ENCODE measurements around the gene SFTPB. TPM values are rescaled to one million over a fixed set of nuclear protein-coding genes. Genes with fewer than 3 reads are reported as not detected.

Gene SFTPB
- total and polyA plus RNA-seq, 4 donors = not detected

DNA sequence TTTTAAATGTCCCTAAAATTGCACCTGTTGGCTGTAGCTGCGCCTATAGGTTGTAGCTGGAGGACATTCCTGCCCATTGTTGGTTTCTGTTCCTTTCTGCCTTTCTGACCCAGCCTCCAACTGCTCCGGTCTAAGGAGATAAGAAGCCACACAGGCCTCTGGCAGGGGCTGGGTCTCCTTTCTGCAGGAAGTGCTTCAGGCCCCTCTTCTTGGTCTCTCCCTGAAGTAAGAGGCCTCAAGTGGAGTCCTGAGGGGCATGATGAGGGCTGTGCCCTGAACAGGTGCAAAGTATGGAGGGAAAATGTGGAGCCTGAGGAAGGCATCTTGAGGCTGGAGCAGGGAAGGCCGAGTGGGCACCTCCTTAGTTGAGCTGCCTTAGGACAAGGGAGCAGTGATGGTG is 10.4 kb upstream of the SFTPB start (continued):
- TF ChIP-seq, protein P1, sequence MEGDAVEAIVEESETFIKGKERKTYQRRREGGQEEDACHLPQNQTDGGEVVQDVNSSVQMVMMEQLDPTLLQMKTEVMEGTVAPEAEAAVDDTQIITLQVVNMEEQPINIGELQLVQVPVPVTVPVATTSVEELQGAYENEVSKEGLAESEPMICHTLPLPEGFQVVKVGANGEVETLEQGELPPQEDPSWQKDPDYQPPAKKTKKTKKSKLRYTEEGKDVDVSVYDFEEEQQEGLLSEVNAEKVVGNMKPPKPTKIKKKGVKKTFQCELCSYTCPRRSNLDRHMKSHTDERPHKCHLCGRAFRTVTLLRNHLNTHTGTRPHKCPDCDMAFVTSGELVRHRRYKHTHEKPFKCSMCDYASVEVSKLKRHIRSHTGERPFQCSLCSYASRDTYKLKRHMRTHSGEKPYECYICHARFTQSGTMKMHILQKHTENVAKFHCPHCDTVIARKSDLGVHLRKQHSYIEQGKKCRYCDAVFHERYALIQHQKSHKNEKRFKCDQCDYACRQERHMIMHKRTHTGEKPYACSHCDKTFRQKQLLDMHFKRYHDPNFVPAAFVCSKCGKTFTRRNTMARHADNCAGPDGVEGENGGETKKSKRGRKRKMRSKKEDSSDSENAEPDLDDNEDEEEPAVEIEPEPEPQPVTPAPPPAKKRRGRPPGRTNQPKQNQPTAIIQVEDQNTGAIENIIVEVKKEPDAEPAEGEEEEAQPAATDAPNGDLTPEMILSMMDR (IDR thresholded peaks at IDR 0.05; ENCODE audit: low read depth, low read length, missing input control) = no peak
- TF ChIP-seq RXRA (IDR thresholded peaks at IDR 0.05) (no peak), RAD21 (IDR thresholded peaks at IDR 0.05) (no peak), NR2F2 (IDR thresholded peaks at IDR 0.05) (no peak), FOXA2 (IDR thresholded peaks at IDR 0.05) (no peak), HNF4A (conservative IDR thresholded peaks at IDR 0.05) (no peak), TAF1 (conservative IDR thresholded peaks at IDR 0.05) (no peak)

DNA sequence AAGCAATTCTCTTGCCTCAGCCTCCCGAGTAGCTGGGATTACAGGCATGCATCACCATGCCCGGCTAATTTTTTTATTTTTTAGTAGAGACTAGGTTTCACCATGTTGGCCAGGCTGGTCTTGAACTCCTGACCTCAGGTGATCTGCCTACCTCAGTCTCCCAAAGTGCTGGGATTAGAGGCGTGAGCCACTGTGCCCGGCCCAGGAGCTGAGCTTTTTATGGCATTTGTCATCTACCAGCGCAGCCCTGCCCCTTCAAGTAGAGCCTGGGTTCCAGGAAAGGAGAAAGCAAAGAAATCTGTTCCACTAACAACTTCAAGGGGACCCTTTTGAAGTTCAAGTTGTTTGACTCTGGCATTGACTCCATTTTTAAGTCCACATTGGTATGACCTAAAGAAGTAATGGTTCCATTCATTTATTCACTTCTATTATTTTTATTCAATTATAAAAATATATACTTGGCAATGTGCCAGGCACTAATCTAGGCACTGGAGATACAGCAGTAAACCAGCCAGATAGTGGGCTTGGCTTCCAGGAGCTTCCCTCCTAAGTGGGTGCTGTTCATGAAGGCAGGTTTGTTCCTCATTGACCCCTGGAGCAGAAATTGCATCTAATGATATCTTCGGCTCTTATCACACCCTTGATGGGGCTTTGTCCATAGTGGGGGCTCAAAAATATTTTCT is 8.0 kb upstream of the SFTPB start:
- H3K27ac ChIP-seq (ENCODE audit: low read depth in 1 of 2, low read length in 2 of 2) = no peak overlapping the region
- peaks cover 2 to 8% (median 5%) of the 10 kb centered on the region in 4 donors for H3K4me1 ChIP-seq (ENCODE audit: control insufficient read depth in 4 of 4, insufficient read depth in 4 of 4, low read length in 3 of 4)
- 79% methylated on average over 6 of the region's 6 CpGs for WGBS
- H3K4me3 ChIP-seq (ENCODE audit: low read depth in 1 of 3, low read length in 3 of 3) = no peak overlapping the region
- TF ChIP-seq, protein P2, sequence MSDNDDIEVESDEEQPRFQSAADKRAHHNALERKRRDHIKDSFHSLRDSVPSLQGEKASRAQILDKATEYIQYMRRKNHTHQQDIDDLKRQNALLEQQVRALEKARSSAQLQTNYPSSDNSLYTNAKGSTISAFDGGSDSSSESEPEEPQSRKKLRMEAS (IDR thresholded peaks at IDR 0.05) = no peak
- TF ChIP-seq, protein P1 (IDR thresholded peaks at IDR 0.05; ENCODE audit: low read depth, low read length, missing input control) = no peak
- TF ChIP-seq NR2F2 (IDR thresholded peaks at IDR 0.05) (no peak), EGR1 (IDR thresholded peaks at IDR 0.05; ENCODE audit: low read depth in 2 of 2) (no peak), GABPA (IDR thresholded peaks at IDR 0.05 in 1 of 2, conservative IDR thresholded peaks at IDR 0.05 in 1 of 2) (no peak), RAD21 (IDR thresholded peaks at IDR 0.05) (no peak), YY1 (IDR thresholded peaks at IDR 0.05) (no peak), FOXA1 (IDR thresholded peaks at IDR 0.05) (no peak), JUND (IDR thresholded peaks at IDR 0.05) (no peak)
- TF ChIP-seq, protein P3, sequence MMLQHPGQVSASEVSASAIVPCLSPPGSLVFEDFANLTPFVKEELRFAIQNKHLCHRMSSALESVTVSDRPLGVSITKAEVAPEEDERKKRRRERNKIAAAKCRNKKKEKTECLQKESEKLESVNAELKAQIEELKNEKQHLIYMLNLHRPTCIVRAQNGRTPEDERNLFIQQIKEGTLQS (IDR thresholded peaks at IDR 0.05) = no peak
- no peak for DNase-seq (ENCODE audit: low spot score)
- H3K9me3 ChIP-seq (ENCODE audit: control insufficient read depth in 4 of 4, low read length in 3 of 4) = no peaks in the 10 kb centered on the region
- no peaks in the 10 kb centered on the region for H3K36me3 ChIP-seq (ENCODE audit: control insufficient read depth in 4 of 4, insufficient read depth in 3 of 4, low read depth in 1 of 4, low read length in 3 of 4)
- H3K27me3 ChIP-seq (ENCODE audit: control insufficient read depth in 4 of 4, insufficient read depth in 4 of 4, low read length in 3 of 4) = no peaks in the 10 kb centered on the region
- no peak overlapping the region for H3K9ac ChIP-seq (ENCODE audit: low read depth in 1 of 2, low read length in 2 of 2)

DNA sequence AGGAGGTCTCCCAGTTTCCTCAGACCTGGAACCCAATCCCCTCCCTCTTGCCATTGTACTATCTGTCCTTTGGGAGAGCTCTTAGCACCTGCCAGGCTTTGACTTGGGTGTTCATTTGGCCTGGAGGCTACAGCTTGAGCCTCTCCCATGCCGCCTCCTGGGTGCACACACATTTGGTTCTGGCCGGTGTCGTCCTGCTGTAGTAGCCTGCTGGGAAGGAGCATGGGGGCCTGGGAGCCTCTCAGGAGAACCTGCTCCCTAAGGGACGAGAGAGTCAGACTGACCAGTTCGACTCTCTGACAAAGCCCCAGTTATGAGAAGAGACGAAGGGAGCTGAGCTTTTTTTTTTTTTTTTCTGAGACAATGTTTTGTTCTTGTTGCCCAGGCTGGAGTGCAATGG is 7.4 kb upstream of the SFTPB start:
- Histone ChIP-seq H3K36me3 (ENCODE audit: control insufficient read depth in 4 of 4, insufficient read depth in 3 of 4, low read depth in 1 of 4, low read length in 3 of 4) (no peaks in the 10 kb centered on the region), H3K27ac (ENCODE audit: low read depth in 1 of 2, low read length in 2 of 2) (no peak overlapping the region), H3K4me3 (ENCODE audit: low read depth in 1 of 3, low read length in 3 of 3) (no peak overlapping the region), H3K9me3 (ENCODE audit: control insufficient read depth in 4 of 4, low read length in 3 of 4) (no peaks in the 10 kb centered on the region), H3K27me3 (ENCODE audit: control insufficient read depth in 4 of 4, insufficient read depth in 4 of 4, low read length in 3 of 4) (no peaks in the 10 kb centered on the region), H3K4me1 (ENCODE audit: control insufficient read depth in 4 of 4, insufficient read depth in 4 of 4, low read length in 3 of 4) (peaks cover 2 to 8% (median 5%) of the 10 kb centered on the region in 4 donors), H3K9ac (ENCODE audit: low read depth in 1 of 2, low read length in 2 of 2) (no peak overlapping the region)
- 95% methylated on average over 6 of the region's 6 CpGs for WGBS
- DNase-seq (ENCODE audit: low spot score) = no peak
- TF ChIP-seq FOXA2 (IDR thresholded peaks at IDR 0.05) (no peak), FOXA1 (IDR thresholded peaks at IDR 0.05) (no peak), NR2F2 (IDR thresholded peaks at IDR 0.05) (no peak)
- TF ChIP-seq, protein P1 (IDR thresholded peaks at IDR 0.05; ENCODE audit: low read depth, low read length, missing input control) = no peak
- TF ChIP-seq, protein P3 (IDR thresholded peaks at IDR 0.05) = no peak
- TF ChIP-seq, protein P4, sequence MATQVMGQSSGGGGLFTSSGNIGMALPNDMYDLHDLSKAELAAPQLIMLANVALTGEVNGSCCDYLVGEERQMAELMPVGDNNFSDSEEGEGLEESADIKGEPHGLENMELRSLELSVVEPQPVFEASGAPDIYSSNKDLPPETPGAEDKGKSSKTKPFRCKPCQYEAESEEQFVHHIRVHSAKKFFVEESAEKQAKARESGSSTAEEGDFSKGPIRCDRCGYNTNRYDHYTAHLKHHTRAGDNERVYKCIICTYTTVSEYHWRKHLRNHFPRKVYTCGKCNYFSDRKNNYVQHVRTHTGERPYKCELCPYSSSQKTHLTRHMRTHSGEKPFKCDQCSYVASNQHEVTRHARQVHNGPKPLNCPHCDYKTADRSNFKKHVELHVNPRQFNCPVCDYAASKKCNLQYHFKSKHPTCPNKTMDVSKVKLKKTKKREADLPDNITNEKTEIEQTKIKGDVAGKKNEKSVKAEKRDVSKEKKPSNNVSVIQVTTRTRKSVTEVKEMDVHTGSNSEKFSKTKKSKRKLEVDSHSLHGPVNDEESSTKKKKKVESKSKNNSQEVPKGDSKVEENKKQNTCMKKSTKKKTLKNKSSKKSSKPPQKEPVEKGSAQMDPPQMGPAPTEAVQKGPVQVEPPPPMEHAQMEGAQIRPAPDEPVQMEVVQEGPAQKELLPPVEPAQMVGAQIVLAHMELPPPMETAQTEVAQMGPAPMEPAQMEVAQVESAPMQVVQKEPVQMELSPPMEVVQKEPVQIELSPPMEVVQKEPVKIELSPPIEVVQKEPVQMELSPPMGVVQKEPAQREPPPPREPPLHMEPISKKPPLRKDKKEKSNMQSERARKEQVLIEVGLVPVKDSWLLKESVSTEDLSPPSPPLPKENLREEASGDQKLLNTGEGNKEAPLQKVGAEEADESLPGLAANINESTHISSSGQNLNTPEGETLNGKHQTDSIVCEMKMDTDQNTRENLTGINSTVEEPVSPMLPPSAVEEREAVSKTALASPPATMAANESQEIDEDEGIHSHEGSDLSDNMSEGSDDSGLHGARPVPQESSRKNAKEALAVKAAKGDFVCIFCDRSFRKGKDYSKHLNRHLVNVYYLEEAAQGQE (IDR thresholded peaks at IDR 0.05) = no peak
- TF ChIP-seq, protein P5, sequence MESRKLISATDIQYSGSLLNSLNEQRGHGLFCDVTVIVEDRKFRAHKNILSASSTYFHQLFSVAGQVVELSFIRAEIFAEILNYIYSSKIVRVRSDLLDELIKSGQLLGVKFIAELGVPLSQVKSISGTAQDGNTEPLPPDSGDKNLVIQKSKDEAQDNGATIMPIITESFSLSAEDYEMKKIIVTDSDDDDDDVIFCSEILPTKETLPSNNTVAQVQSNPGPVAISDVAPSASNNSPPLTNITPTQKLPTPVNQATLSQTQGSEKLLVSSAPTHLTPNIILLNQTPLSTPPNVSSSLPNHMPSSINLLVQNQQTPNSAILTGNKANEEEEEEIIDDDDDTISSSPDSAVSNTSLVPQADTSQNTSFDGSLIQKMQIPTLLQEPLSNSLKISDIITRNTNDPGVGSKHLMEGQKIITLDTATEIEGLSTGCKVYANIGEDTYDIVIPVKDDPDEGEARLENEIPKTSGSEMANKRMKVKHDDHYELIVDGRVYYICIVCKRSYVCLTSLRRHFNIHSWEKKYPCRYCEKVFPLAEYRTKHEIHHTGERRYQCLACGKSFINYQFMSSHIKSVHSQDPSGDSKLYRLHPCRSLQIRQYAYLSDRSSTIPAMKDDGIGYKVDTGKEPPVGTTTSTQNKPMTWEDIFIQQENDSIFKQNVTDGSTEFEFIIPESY (IDR thresholded peaks at IDR 0.05) = no peak

Data from liver (tissue), 9 donors.